Osteocyte (in vitro differentiated cells): Measurements from ENCODE around the gene MCOLN3. TPM values are rescaled to one million over a fixed set of nuclear protein-coding genes. Genes with fewer than 3 reads are reported as not detected.

Source experiments
- DNase-seq: peaks from one replicate; pipeline ENCODE4 v3.0.0; 2021; ENCODE audit warnings: mixed read lengths; ENCODE audit not compliant: unreplicated experiment; ENCODE audit errors: extremely low spot score
- H3K27ac Mint-ChIP-seq: one replicate; pipeline ENCODE4 v1.8.0; 2021; ENCODE audit warnings: mild to moderate bottlenecking, mixed read lengths; ENCODE audit not compliant: unreplicated experiment
- H3K27me3 Mint-ChIP-seq: one replicate; pipeline ENCODE4 v1.8.0; 2021; ENCODE audit warnings: mixed read lengths; ENCODE audit not compliant: unreplicated experiment
- H3K36me3 Mint-ChIP-seq: one replicate; pipeline ENCODE4 v1.8.0; 2021; ENCODE audit warnings: mixed read lengths; ENCODE audit not compliant: unreplicated experiment
- H3K4me1 Mint-ChIP-seq: one replicate; pipeline ENCODE4 v1.8.0; 2021; ENCODE audit warnings: mixed read lengths; ENCODE audit not compliant: unreplicated experiment
- H3K4me3 Mint-ChIP-seq: one replicate; pipeline ENCODE4 v1.8.0; 2021; ENCODE audit warnings: mild to moderate bottlenecking, moderate library complexity, mixed read lengths; ENCODE audit not compliant: unreplicated experiment
- H3K9me3 Mint-ChIP-seq: one replicate; pipeline ENCODE4 v1.8.0; 2021; ENCODE audit warnings: mixed read lengths; ENCODE audit not compliant: unreplicated experiment
- CTCF ChIP-seq: fragments of 200-600 bp; sonication (generic); IDR thresholded peaks from 2 replicates; pipeline ENCODE4 v1.5.0; 2021; ENCODE audit warnings: antibody characterized with exemption, mild to moderate bottlenecking, moderate library complexity
- total RNA-seq: library from RNA; stranded (reverse); gene quantifications from 2 replicates; pipeline ENCODE4 v1.2.1, GENCODE V29; 2021

Gene MCOLN3
- total RNA-seq, 1 donor from 2014 or later = not detected

- peak overlapping the region; percentile 71 for H3K4me3 Mint-ChIP-seq
- TF ChIP-seq CTCF = no peak
- no peak overlapping the region for H3K27ac Mint-ChIP-seq
- H3K27me3 Mint-ChIP-seq = peaks cover 85% of the 10 kb centered on the region
- H3K36me3 Mint-ChIP-seq = no peaks in the 10 kb centered on the region
- DNase-seq = no peak
- peaks cover 13% of the 10 kb centered on the region for H3K4me1 Mint-ChIP-seq
- H3K9me3 Mint-ChIP-seq = peaks cover 7% of the 10 kb centered on the region
Measured at GRCh38 chr1:84998642-84999280, 49.5 kb downstream of the MCOLN3 start.

GRCh38 chr1:84997667-84998600, 50.4 kb downstream of the MCOLN3 start:
- TF ChIP-seq CTCF = no peak
- Mint-ChIP-seq H3K4me3 (peak overlapping the region; percentile 71), H3K36me3 (no peaks in the 10 kb centered on the region), H3K27ac (no peak overlapping the region), H3K4me1 (peaks cover 13% of the 10 kb centered on the region), H3K27me3 (peaks cover 82% of the 10 kb centered on the region), H3K9me3 (peaks cover 7% of the 10 kb centered on the region)
- no peak for DNase-seq

- TF ChIP-seq CTCF = no peak
- H3K36me3 Mint-ChIP-seq = no peaks in the 10 kb centered on the region
- peaks cover 13% of the 10 kb centered on the region for H3K4me1 Mint-ChIP-seq
- H3K27me3 Mint-ChIP-seq = peaks cover 83% of the 10 kb centered on the region
- no peak within 1 kb of the TSS for H3K27ac Mint-ChIP-seq
- H3K4me3 Mint-ChIP-seq = peak within 1 kb of the TSS; percentile 71
- DNase-seq = no peak
- peaks cover 7% of the 10 kb centered on the region for H3K9me3 Mint-ChIP-seq
Measured at GRCh38 chr1:84996846-84997666, 51.2 kb downstream of the MCOLN3 start, which contains the start of gene MCOLN2. TSS of gene MCOLN2 (minus strand) at chr1:84997113. CDS start at chr1:84996872, 241 bp downstream.

- no peak overlapping the region for H3K27ac Mint-ChIP-seq
- no peaks in the 10 kb centered on the region for H3K36me3 Mint-ChIP-seq
- H3K27me3 Mint-ChIP-seq = peaks cover 83% of the 10 kb centered on the region
- peaks cover 7% of the 10 kb centered on the region for H3K9me3 Mint-ChIP-seq
- H3K4me3 Mint-ChIP-seq = no peak overlapping the region
- no peak for DNase-seq
- H3K4me1 Mint-ChIP-seq = peaks cover 13% of the 10 kb centered on the region
- no peak for TF ChIP-seq CTCF
Measured at GRCh38 chr1:84995484-84996334, 52.6 kb downstream of the MCOLN3 start.
